Ishikawa (cell line): ENCODE measurements around the gene CHRDL2.

Experiments
- CEBPB ChIP-seq: IDR thresholded peaks from 2 replicates; pipeline ENCODE4 v1.6.1; 2012
- RAD21 ChIP-seq: IDR thresholded peaks from 2 replicates; pipeline ENCODE4 v1.6.1; 2012; ENCODE audit warnings: low read depth
- YY1 ChIP-seq: IDR thresholded peaks from 2 replicates; pipeline ENCODE4 v1.6.1; 2012; ENCODE audit warnings: low read depth
- ZBTB7A ChIP-seq: IDR thresholded peaks from 2 replicates; pipeline ENCODE4 v1.6.1; 2012; ENCODE audit warnings: low read depth

DNA sequence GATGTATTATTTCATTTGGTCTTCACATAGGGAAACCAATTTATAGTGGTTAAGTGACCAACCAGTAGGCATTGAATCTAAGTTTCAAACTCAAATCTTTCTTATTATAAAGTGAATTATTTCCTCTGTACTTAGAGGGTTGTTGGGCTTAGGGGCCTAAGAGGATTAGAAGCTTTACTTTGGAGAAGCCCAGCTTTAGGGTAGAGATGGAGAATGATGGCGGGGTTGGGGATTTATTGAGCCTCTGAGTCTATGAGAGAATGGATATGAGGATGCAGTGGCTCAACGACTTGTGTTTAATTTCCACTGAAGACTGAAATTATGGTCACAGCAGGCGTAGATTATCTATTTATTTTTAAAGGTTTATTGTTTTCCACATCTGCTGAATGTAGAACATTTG is 55.5 kb downstream of the CHRDL2 start:
- TF ChIP-seq CEBPB (no peak), RAD21 (no peak), YY1 (no peak), ZBTB7A (no peak)
